Osteoblast (primary cell): ENCODE data around the gene CHRM1. TPM values are rescaled to one million over a fixed set of nuclear protein-coding genes. Genes with fewer than 3 reads are reported as not detected.

Experiments
- DNase-seq: peaks from one replicate; pipeline ENCODE4 v3.0.0; 2011; ENCODE audit warnings: low spot score, mixed read lengths; ENCODE audit not compliant: insufficient read length; ENCODE audit errors: missing footprints
- H2AFZ ChIP-seq: 2 replicates; pipeline ENCODE4 v1.6.0; 2011; ENCODE audit warnings: mild to moderate bottlenecking, low read length
- H3K27ac ChIP-seq: 2 replicates; pipeline ENCODE4 v1.5.1; 2011; ENCODE audit warnings: mild to moderate bottlenecking, low read depth, low read length, moderate library complexity
- H3K27me3 ChIP-seq: 2 replicates; pipeline ENCODE4 v1.6.0; 2012; ENCODE audit warnings: mild to moderate bottlenecking, control low read depth, inconsistent platforms, low read length, moderate library complexity; ENCODE audit not compliant: insufficient read depth
- H3K36me3 ChIP-seq: 2 replicates; pipeline ENCODE4 v1.5.1; 2011; ENCODE audit warnings: mild to moderate bottlenecking, low read length, control low read depth, moderate library complexity; ENCODE audit not compliant: insufficient read depth
- H3K4me1 ChIP-seq: 2 replicates; pipeline ENCODE4 v1.5.1; 2011; ENCODE audit warnings: mild to moderate bottlenecking, low read length, control low read depth, moderate library complexity; ENCODE audit not compliant: insufficient read depth
- H3K4me2 ChIP-seq: 2 replicates; pipeline ENCODE4 v1.6.0; 2011; ENCODE audit warnings: mild to moderate bottlenecking, low read length; ENCODE audit not compliant: insufficient read depth
- H3K4me3 ChIP-seq: fragments of 200-600 bp; sonication (generic); 3 replicates; pipeline ENCODE4 v1.5.1; 2012; ENCODE audit warnings: mild to moderate bottlenecking, low read length, inconsistent platforms; ENCODE audit not compliant: insufficient read depth
- H3K79me2 ChIP-seq: 2 replicates; pipeline ENCODE4 v1.6.0; 2012; ENCODE audit warnings: mild to moderate bottlenecking, low read length, control low read depth, inconsistent platforms; ENCODE audit not compliant: insufficient read depth
- H3K9me3 ChIP-seq: 2 replicates; pipeline ENCODE4 v1.5.1; 2011; ENCODE audit warnings: low read depth, low read length, control low read depth
- H4K20me1 ChIP-seq: 2 replicates; pipeline ENCODE4 v1.6.0; 2012; ENCODE audit warnings: mild to moderate bottlenecking, low read length, control low read depth; ENCODE audit not compliant: insufficient read depth
- total RNA-seq: library from RNA; depleted of rRNA; stranded (reverse); fragments of >200 nt; gene quantifications from 2 replicates; pipeline ENCODE4 v1.2.3, GENCODE V29; 2012
- TF ChIP-seq, protein P1 (sequence below): IDR thresholded peaks from 2 replicates; pipeline ENCODE4 v1.5.1; 2011; ENCODE audit warnings: mild to moderate bottlenecking, low read depth, low read length, moderate library complexity; ENCODE audit errors: extremely low read depth

Gene CHRM1
- total RNA-seq, 1 donor: not detected

GRCh38 chr11:62925745-62926679, 4.8 kb upstream of the CHRM1 start:
- peak overlapping the region; percentile 49 for H3K4me3 ChIP-seq
- peak overlapping the region; percentile 69 for H3K4me2 ChIP-seq
- peaks cover 10% of the 10 kb centered on the region for H3K4me1 ChIP-seq
- H3K79me2 ChIP-seq: no peaks in the 10 kb centered on the region
- H3K27me3 ChIP-seq: peaks cover 66% of the 10 kb centered on the region
- DNase-seq: no peak
- H3K27ac ChIP-seq: no peak overlapping the region
- H2AFZ ChIP-seq: peak overlapping the region; percentile 62
- no peaks in the 10 kb centered on the region for H3K36me3 ChIP-seq
- H4K20me1 ChIP-seq: no peaks in the 10 kb centered on the region
- TF ChIP-seq, protein P1, sequence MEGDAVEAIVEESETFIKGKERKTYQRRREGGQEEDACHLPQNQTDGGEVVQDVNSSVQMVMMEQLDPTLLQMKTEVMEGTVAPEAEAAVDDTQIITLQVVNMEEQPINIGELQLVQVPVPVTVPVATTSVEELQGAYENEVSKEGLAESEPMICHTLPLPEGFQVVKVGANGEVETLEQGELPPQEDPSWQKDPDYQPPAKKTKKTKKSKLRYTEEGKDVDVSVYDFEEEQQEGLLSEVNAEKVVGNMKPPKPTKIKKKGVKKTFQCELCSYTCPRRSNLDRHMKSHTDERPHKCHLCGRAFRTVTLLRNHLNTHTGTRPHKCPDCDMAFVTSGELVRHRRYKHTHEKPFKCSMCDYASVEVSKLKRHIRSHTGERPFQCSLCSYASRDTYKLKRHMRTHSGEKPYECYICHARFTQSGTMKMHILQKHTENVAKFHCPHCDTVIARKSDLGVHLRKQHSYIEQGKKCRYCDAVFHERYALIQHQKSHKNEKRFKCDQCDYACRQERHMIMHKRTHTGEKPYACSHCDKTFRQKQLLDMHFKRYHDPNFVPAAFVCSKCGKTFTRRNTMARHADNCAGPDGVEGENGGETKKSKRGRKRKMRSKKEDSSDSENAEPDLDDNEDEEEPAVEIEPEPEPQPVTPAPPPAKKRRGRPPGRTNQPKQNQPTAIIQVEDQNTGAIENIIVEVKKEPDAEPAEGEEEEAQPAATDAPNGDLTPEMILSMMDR: no peak
- H3K9me3 ChIP-seq: no peaks in the 10 kb centered on the region

GRCh38 chr11:62925308-62925707, 4.1 kb upstream of the CHRM1 start:
- Histone ChIP-seq H3K27me3 (peaks cover 68% of the 10 kb centered on the region), H3K4me2 (no peak overlapping the region)
- TF ChIP-seq, protein P1: no peak

GRCh38 chr11:62923601-62924411, 2.6 kb upstream of the CHRM1 start:
- H3K4me2 ChIP-seq: peak overlapping the region; percentile 74
- H2AFZ ChIP-seq: no peak overlapping the region
- H3K36me3 ChIP-seq: no peaks in the 10 kb centered on the region
- H3K27ac ChIP-seq: no peak overlapping the region
- peak overlapping the region; percentile 45 for H3K4me3 ChIP-seq
- no peaks in the 10 kb centered on the region for H3K9me3 ChIP-seq
- TF ChIP-seq, protein P1: no peak
- no peaks in the 10 kb centered on the region for H3K79me2 ChIP-seq
- peak; percentile 92 for DNase-seq
- H3K27me3 ChIP-seq: peaks cover 66% of the 10 kb centered on the region
- no peaks in the 10 kb centered on the region for H4K20me1 ChIP-seq
- H3K4me1 ChIP-seq: peaks cover 10% of the 10 kb centered on the region

More at GRCh38 chr11:62925308-62925707, 4.1 kb upstream of the CHRM1 start:
- H3K36me3 ChIP-seq: no peaks in the 10 kb centered on the region
- H3K4me1 ChIP-seq: peaks cover 10% of the 10 kb centered on the region
- no peak overlapping the region for H2AFZ ChIP-seq
- no peaks in the 10 kb centered on the region for H4K20me1 ChIP-seq
- no peak for DNase-seq
- H3K79me2 ChIP-seq: no peaks in the 10 kb centered on the region
- no peaks in the 10 kb centered on the region for H3K9me3 ChIP-seq
- no peak overlapping the region for H3K4me3 ChIP-seq
- H3K27ac ChIP-seq: no peak overlapping the region
